Osteoblast (primary cell): ENCODE data around the gene MAML2. TPM values are rescaled to one million over a fixed set of nuclear protein-coding genes. Genes with fewer than 3 reads are reported as not detected.

Experiments
- DNase-seq: peaks from one replicate; pipeline ENCODE4 v3.0.0; 2011; ENCODE audit warnings: low spot score, mixed read lengths; ENCODE audit not compliant: insufficient read length; ENCODE audit errors: missing footprints
- H2AFZ ChIP-seq: 2 replicates; pipeline ENCODE4 v1.6.0; 2011; ENCODE audit warnings: mild to moderate bottlenecking, low read length
- H3K27ac ChIP-seq: 2 replicates; pipeline ENCODE4 v1.5.1; 2011; ENCODE audit warnings: mild to moderate bottlenecking, low read depth, low read length, moderate library complexity
- H3K27me3 ChIP-seq: 2 replicates; pipeline ENCODE4 v1.6.0; 2012; ENCODE audit warnings: mild to moderate bottlenecking, control low read depth, inconsistent platforms, low read length, moderate library complexity; ENCODE audit not compliant: insufficient read depth
- H3K36me3 ChIP-seq: 2 replicates; pipeline ENCODE4 v1.5.1; 2011; ENCODE audit warnings: mild to moderate bottlenecking, low read length, control low read depth, moderate library complexity; ENCODE audit not compliant: insufficient read depth
- H3K4me1 ChIP-seq: 2 replicates; pipeline ENCODE4 v1.5.1; 2011; ENCODE audit warnings: mild to moderate bottlenecking, low read length, control low read depth, moderate library complexity; ENCODE audit not compliant: insufficient read depth
- H3K4me2 ChIP-seq: 2 replicates; pipeline ENCODE4 v1.6.0; 2011; ENCODE audit warnings: mild to moderate bottlenecking, low read length; ENCODE audit not compliant: insufficient read depth
- H3K4me3 ChIP-seq: fragments of 200-600 bp; sonication (generic); 3 replicates; pipeline ENCODE4 v1.5.1; 2012; ENCODE audit warnings: mild to moderate bottlenecking, low read length, inconsistent platforms; ENCODE audit not compliant: insufficient read depth
- H3K79me2 ChIP-seq: 2 replicates; pipeline ENCODE4 v1.6.0; 2012; ENCODE audit warnings: mild to moderate bottlenecking, low read length, control low read depth, inconsistent platforms; ENCODE audit not compliant: insufficient read depth
- H3K9me3 ChIP-seq: 2 replicates; pipeline ENCODE4 v1.5.1; 2011; ENCODE audit warnings: low read depth, low read length, control low read depth
- H4K20me1 ChIP-seq: 2 replicates; pipeline ENCODE4 v1.6.0; 2012; ENCODE audit warnings: mild to moderate bottlenecking, low read length, control low read depth; ENCODE audit not compliant: insufficient read depth
- total RNA-seq: library from RNA; depleted of rRNA; stranded (reverse); fragments of >200 nt; gene quantifications from 2 replicates; pipeline ENCODE4 v1.2.3, GENCODE V29; 2012
- TF ChIP-seq, protein P1 (sequence below): IDR thresholded peaks from 2 replicates; pipeline ENCODE4 v1.5.1; 2011; ENCODE audit warnings: mild to moderate bottlenecking, low read depth, low read length, moderate library complexity; ENCODE audit errors: extremely low read depth

The MAML2 gene
- total RNA-seq, 1 donor, result 17.4 TPM

DNA sequence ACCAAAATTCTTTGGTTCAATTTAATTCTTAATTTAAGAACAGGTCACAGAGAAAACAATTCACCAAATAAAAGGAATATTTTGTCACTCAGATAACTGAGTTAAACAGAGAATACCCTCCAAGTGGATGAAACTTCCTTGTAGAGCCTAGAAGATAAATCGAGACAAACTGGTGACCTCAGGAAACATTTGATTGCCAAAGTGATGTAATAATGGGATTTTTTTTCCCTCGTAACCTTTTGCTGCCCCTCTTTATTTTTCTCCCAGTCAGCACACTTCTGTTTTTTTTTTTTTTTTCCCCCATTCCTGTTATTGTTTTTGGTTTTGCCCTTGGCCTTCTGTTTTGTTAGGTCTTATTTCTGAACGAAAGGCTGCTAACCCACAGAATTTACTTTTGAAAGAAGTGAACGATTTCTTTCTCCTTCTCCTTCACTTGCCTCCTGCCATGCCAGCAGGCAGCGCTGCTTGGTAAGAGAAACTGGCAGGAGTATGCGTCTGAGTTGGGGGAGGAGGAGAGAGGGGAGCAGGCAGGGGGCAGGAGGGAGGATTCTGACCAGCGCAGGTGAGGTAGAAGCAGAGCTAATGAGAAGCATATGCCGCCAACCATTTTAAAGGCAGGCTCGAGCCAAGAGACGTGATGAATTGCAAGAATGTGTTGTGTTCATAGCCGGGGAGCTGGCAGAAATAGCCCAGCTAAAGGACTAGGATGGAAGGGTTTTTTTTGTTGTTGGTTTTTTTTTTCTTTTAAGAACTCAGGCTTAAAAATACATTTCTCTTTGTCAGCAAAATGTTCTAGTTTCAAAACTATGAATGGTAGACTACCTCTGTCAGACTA lies 297.2 kb downstream of the MAML2 start:
- H3K79me2 ChIP-seq, result peaks cover 48% of the 10 kb centered on the region
- H3K4me3 ChIP-seq, result peak overlapping the region; percentile 54
- no peaks in the 10 kb centered on the region for H3K27me3 ChIP-seq
- no peaks in the 10 kb centered on the region for H3K9me3 ChIP-seq
- H3K27ac ChIP-seq, result peak overlapping the region; percentile 66
- H2AFZ ChIP-seq, result peak overlapping the region; percentile 55
- H4K20me1 ChIP-seq, result peaks cover 3% of the 10 kb centered on the region
- no peaks in the 10 kb centered on the region for H3K36me3 ChIP-seq
- TF ChIP-seq, protein P1, sequence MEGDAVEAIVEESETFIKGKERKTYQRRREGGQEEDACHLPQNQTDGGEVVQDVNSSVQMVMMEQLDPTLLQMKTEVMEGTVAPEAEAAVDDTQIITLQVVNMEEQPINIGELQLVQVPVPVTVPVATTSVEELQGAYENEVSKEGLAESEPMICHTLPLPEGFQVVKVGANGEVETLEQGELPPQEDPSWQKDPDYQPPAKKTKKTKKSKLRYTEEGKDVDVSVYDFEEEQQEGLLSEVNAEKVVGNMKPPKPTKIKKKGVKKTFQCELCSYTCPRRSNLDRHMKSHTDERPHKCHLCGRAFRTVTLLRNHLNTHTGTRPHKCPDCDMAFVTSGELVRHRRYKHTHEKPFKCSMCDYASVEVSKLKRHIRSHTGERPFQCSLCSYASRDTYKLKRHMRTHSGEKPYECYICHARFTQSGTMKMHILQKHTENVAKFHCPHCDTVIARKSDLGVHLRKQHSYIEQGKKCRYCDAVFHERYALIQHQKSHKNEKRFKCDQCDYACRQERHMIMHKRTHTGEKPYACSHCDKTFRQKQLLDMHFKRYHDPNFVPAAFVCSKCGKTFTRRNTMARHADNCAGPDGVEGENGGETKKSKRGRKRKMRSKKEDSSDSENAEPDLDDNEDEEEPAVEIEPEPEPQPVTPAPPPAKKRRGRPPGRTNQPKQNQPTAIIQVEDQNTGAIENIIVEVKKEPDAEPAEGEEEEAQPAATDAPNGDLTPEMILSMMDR, result peak; percentile 37
- peak; percentile 76 for DNase-seq
- peak overlapping the region; percentile 74 for H3K4me2 ChIP-seq
- peaks cover 34% of the 10 kb centered on the region for H3K4me1 ChIP-seq

DNA sequence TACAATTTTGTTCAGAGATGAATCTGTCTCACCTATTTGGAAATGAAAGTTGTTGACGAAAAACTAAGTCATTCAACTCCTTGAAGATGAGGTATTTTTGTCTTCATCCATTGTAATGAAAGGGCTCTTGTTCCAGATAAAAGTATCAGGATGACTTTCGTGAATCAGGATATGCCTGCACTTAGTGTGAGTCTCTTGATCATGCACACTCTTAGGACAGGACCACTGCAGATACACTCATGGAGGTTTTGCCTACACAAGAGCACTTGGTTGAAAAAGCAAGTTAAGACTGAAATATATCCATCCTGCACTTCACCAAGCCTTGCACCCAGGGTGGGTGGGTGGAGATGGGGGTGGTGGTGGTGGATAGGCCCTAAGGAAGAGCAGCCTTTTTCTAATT lies 298.2 kb downstream of the MAML2 start:
- peaks cover 23% of the 10 kb centered on the region for H3K4me1 ChIP-seq
- no peaks in the 10 kb centered on the region for H3K36me3 ChIP-seq
- peaks cover 3% of the 10 kb centered on the region for H4K20me1 ChIP-seq
- no peaks in the 10 kb centered on the region for H3K9me3 ChIP-seq
- H3K4me3 ChIP-seq, result no peak overlapping the region
- no peaks in the 10 kb centered on the region for H3K27me3 ChIP-seq
- DNase-seq, result no peak
- peaks cover 43% of the 10 kb centered on the region for H3K79me2 ChIP-seq
- H3K4me2 ChIP-seq, result no peak overlapping the region
- TF ChIP-seq, protein P1, result no peak
- H3K27ac ChIP-seq, result no peak overlapping the region
- no peak overlapping the region for H2AFZ ChIP-seq

DNA sequence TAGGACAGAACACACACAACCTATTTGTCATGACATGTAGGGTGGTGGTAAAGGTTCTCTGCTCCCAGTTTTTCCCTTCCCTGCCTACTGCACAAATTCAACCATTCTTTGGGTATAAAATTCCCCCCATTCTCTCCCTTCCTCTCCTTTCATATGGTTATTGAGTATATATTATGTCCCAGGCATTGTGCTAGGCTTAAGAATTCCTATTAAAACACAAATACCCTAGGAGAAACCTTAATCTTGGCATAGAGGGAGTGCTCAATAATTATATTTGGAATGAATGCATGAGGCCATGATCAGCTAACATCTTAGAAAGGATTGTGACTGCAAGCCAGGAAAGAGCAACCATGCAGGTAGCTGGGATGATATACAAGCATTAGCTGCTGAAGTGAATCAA lies 298.7 kb downstream of the MAML2 start:
- peaks cover 40% of the 10 kb centered on the region for H3K79me2 ChIP-seq
- DNase-seq, result no peak
- H3K9me3 ChIP-seq, result no peaks in the 10 kb centered on the region
- TF ChIP-seq, protein P1, result no peak
- H3K4me1 ChIP-seq, result peaks cover 19% of the 10 kb centered on the region
- no peaks in the 10 kb centered on the region for H3K36me3 ChIP-seq
- H3K4me3 ChIP-seq, result no peak overlapping the region
- H2AFZ ChIP-seq, result no peak overlapping the region
- peaks cover 3% of the 10 kb centered on the region for H4K20me1 ChIP-seq
- H3K4me2 ChIP-seq, result no peak overlapping the region
- no peaks in the 10 kb centered on the region for H3K27me3 ChIP-seq
- H3K27ac ChIP-seq, result no peak overlapping the region

DNA sequence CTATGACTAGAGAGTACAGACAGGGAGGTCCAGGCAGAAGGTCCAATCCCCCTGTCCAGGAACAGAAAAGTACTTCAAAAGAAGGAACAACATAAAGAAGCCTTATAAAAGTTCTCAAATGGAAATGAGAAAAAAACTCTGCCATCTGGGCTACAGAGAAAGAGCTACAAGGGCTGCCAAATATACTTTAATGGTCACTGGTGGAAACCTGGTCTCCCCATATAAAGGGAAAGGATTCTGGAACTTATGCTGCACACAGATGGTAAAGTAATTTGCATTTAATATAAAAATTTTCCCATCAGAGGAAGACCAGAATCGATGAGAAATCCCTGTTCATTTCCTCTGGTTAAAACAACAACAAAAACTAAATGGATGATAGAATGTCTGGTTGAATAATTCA lies 299.7 kb downstream of the MAML2 start:
- Histone ChIP-seq H2AFZ (no peak overlapping the region), H3K36me3 (no peaks in the 10 kb centered on the region), H3K4me1 (peaks cover 18% of the 10 kb centered on the region), H3K27ac (no peak overlapping the region), H3K79me2 (peaks cover 38% of the 10 kb centered on the region), H3K27me3 (no peaks in the 10 kb centered on the region), H3K4me2 (no peak overlapping the region), H3K4me3 (no peak overlapping the region), H4K20me1 (peaks cover 3% of the 10 kb centered on the region), H3K9me3 (no peaks in the 10 kb centered on the region)
- TF ChIP-seq, protein P1, result no peak
- DNase-seq, result no peak
